Amniotic epithelial cell (primary cell): ENCODE results near the gene PYGB.
A peak's percentile ranks its signal among the peaks of the same experiment; 100 is the strongest.
"Not testable (repeated sequence)": the region's sequence is repeated elsewhere in the genome, so short reads cannot be mapped to it uniquely, and the experiment has no call there.

ENCODE experiments used
- DNase-seq: peaks from one replicate; pipeline ENCODE4 v3.0.0-alpha.2; 2010; ENCODE audit warnings: low read depth

PYGB gene

DNA sequence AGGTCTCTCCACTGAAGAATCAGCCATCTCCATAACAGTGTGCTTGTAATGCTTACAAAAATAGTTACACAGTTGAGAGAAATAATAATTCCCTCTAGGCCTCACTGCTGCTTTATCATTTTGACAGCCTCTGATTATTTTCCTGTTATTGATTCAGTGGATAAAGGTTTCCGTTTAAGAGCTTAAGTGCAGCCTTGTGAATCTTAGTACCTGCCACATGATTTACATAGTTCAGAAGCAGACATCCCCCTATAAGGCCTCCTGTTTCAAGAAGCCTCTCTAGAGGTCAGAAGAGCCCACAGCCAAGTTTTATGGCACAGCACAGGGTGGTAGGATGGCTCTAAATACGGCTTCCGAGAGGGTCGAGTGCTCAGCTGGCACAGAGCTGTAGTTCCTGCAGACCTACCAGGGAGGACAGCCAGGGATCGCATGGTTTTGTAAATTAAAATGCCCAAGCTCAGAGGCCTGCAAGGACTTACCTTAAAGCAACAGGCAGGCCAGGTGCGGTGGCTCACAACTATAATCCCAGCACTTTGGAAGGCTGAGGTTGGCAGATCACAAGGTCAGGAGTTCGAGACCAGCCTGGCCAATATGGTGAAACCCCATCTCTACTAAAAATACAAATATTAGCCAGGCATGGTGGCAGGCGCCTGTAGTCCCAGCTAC is 17.6 kb upstream of the PYGB start:
- DNase-seq = no peak

DNA sequence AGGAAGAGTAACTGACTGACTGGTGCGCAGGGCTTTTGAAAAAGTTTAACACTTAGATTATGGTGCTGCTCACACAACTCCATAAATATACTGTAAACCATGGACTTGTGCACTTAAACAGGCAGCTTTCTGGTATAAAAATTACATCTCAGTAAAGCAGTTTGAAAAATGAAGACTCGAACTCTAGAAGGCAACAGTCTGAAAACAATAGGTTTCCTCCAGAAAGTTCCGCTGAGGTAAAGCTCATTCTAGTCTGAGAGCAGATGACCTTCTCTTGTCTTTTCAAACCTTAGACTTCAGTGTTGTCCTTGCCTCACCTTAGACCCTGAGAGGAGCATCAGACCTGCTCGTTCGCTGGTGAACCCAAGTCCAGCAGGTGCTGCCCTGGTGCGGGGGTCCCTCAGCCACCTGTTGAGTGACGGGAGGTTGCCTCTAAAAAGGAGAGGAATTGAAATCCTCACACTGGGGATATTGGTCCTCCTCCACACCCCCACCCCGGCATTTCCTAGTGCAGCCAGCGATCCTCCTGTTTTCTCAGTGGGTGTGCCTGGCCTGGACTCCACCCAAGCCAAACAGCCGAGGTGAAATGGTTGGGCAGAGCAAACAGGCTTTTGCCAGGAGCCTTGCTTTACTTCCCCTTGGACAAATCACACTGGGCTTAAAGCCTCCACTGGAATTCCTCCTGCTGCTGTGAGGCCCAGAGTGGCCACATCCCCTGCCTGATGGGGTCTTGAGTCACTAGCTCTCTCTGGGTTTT is 14.7 kb upstream of the PYGB start:
- no peak for DNase-seq

DNA sequence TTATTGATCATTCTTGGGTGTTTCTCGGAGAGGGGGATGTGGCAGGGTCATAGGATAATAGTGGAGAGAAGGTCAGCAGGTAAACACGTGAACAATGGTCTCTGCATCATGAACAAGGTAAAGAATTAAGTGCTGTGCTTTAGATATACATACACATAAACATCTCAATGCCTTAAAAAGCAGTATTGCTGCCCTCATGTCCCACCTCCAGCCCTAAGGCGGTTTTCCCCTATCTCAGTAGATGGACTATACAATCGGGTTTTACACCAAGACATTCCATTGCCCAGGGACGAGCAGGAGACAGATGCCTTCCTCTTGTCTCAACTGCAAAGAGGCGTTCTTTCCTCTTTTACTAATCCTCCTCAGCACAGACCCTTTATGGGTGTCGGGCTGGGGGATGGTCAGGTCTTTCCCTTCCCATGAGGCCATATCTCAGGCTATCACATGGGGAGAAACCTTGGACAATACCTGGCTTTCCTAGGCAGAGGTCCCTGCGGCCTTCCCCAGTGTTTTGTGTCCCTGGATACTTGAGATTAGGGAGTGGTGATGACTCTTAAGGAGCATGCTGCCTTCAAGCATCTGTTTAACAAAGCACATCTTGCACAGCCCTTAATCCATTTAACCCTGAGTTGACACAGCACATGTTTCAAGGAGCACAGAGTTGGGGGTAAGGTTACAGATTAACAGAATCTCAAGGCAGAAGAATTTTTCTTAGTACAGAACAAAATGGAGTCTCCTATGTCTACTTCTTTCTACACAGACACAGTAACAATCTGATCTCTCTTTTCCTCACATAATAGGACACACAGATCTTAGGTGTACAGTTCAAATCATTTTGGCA is 13.7 kb upstream of the PYGB start:
- DNase-seq = not testable (repeated sequence)

DNA sequence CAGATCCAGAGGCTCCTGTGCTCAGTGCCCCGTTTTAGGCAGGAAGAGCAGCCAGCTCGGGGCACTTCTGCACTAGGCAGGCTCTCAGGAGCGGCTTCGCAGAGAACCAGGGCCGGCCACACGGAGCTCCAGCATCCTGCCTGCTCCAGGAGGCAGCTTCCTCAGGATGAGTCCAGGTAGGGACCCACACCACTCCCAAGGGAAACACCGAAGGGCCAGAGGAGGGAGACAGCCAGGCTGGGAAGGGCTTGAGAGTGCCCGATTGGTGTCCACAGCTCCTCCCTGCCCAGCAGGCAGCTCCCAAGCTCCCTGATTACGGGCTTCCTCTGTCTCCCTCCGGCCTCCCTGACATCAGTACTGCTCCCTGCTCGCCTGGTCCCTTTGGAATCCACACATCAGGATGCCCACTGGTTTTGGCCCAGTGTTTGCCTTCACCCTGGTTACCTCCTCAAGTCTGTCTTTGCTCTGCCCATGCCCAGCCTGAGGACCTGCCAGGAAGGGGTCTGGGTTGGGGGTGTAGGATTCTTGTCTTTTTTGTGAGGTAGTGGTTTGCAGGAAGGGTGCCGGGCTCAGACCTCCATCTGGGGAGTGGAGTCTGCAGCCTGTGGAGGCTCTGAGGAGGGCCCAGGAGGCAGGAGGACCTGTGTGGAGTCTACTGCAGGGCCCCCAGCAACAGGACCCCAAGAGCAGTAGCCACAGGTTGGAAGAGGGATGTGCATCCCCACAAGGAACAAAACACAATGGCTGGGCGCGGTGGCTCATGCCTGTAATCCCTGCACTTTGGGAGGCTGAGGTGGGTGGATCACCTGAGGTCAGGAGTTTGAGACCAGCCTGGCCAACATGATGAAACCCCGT is 11.2 kb upstream of the PYGB start:
- no peak for DNase-seq

DNA sequence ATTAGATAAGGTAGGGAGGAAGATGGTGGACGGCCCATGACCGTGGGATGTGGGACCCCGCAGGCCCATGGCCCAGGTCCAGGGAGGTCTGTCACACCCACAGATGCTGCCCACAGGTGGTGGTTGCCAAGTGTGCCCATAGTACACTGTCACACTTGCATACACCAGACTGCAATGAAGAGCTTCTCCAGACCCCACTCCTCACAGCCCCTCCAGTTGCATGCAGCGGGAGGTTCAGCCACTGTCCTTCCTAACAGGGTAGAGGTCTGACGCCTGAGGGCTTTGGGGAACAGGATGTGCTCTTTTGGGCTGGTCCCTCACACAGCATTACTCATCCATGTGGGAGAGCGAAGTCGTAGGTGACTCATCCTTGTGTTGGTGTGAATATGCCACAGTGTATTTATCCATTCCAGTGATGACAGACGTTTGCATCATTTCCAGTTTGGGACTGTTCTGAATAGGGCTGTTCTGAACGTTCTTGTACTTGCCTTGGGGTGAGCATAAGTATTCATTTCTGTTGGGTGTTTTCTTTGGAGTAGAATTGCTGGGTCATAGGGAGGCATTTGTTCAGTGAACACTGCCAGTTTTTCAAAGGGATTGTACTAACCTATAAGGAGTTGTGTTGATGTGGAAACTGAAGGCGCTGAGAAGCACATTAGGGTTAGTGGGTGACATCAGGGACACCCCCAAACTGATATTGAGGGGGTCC is 10.1 kb upstream of the PYGB start:
- DNase-seq = peak; percentile 96

DNA sequence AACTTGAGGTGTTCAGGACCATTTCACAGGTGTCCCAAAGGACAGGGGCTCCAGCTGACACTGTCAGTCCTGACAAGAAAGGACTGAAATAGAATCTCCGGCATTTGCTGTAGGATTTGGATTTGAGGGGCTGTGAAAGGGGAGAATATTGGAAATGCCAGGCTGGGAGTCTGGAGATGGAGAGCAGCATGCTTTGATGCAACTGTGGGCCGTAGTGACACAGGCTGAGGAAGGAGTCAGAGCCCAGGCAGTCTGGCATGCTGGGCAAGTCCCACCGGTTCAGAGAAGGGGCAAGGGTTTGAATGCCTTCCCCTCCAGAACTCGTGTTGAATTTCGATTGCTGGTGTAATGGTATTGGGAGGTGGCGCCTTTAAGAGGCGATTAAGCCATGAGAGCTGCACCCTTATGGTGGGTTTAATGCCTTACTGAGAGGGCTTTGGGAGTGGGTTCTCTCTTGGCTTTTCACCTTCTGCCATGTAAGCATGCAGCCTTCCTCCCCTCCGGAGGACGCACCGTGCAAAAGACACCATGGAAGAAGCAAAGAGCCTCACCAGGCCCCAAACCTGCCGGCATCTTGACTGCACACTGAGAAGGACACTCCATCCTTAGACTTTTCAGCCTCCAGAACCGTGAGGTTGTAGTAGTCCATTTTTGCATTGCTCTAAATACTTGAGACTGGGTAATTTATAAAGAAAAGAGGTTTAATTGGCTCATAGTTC is 9.4 kb upstream of the PYGB start:
- no peak for DNase-seq

DNA sequence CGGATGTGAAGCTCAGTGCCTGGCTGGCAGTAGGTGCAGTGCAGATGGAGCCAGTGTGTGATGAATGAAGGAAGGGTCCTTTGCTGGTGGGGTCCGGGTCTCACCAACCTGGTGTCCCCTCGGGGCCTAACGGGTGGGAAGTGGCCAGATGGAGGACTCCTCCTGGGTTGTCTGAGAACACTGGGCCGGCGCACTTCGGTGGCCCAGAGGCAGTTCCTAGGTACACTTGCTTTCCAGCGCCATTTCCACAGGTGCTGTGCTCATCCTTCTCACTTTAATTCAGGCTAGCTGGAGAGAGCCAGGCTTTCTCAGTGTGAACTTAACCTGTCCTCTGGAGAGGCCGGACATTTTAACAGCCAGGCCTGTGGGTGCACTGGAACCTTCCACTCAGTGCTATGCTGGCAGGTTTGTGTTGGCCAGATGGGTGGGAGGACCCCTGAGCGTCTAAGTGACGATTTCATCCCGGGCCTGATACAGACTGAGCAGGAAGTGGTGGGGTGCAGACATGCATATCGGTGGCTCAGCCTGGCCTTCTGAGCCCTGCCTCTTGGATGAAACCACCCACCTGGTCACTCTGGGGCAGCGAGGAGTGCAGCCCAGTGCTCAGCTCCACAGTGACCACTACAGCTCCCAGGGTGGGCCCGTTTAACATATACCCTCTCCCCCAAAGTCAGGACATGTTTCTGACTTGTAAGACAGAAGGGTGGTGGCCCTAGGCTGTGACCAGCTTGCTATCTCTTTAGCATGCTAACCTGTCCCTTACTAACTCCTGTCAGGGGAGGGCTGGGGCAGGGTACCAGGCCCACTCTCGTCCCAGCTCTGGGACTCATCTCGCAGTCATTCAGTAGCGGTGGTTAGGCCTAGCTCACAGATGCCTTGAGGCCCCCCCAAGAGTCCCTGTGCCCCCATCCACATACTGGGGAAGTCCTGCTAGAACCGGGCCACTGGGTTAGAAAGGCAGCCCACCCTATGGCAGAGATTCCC is 8.2 kb upstream of the PYGB start:
- DNase-seq = no peak

DNA sequence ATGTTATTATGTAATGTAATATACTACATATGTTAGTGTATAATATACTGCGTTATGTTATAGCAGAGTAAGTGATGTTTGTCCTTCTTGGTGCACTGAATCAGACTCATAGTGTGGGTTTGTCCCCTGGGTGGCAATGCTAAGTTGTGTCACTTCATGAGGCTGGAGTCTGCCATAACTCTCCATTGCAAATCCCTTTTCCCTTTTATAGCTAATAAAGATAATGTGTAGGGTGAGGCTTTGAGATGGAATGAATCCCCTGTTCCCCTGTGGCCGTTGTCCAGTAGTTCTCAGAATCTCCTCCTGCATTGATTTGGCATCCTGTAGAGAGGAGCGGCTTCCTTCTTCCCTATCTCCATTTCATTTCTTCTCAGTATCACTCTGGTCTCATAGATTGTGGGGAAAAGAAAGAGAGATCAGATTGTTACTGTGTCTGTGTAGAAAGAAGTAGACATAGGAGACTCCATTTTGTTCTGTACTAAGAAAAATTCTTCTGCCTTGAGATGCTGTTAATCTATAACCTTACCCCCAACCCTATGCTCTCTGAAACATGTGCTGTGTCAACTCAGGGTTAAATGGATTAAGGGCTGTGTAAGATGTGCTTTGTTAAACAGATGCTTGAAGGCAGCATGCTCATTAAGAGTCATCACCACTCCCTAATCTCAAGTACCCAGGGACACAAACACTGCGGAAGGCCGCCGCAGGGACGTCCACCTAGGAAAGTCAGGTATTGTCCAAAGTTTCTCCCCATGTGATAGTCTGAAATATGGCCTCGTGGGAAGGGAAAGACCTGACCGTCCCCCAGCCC is 6.8 kb upstream of the PYGB start:
- DNase-seq = not testable (repeated sequence)

DNA sequence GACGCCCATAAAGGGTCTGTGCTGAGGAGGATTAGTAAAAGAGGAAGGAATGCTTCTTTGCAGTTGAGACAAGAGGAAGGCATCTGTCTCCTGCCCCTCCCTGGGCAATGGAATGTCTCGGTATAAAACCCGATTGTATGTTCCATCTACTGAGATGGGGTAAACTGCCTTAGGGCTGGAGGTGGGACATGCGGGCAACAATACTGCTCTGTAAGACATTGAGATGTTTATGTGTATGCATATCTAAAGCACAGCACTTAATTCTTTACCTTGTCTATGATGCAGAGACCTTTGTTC is 6.3 kb upstream of the PYGB start:
- DNase-seq = not testable (repeated sequence)

DNA sequence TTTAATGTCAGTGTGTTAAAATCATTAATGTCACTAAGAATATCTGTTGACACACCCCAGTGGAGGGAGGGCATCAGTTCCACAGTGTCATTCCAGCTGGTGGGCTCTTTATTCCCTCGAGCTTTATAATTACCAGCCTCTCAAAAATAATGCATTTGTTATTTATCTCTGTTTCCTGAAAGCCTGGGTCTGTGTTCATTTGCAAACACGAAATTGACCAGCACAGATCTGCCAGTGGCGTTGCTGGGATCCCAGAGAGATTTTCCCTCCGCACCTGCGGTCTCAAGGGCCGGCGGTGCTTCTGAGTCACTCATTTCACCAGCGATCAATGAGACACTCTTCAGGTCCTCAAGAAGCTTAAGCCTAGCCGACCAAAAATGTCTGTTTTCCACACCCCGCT is 5.7 kb upstream of the PYGB start:
- DNase-seq = no peak

DNA sequence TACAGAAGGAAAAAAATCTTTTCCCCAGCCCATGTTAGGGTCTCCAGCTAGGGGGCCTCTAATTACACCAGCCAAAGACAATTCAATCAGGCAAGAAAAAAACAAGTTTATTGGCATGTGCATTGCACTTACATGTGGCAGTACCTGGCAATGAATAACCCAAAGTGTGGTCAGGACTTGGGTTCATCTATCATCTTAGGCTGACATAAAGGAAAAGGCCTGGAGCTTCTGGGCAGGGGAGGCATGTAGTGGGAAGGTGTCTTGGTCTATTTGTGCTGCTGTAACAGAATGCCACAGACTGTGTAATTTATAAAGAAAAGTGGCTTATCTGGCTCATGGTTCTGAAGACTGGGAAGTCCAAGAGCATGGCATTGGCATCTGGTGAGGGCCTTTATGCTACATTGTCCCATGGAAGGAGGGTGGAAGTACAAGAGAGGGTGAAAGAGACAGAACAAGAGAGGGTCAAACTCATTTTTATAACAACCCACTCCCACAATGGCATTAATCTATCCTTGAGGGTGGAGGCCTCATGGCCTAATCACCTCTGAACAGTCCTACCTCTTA is 4.4 kb upstream of the PYGB start:
- DNase-seq = no peak

DNA sequence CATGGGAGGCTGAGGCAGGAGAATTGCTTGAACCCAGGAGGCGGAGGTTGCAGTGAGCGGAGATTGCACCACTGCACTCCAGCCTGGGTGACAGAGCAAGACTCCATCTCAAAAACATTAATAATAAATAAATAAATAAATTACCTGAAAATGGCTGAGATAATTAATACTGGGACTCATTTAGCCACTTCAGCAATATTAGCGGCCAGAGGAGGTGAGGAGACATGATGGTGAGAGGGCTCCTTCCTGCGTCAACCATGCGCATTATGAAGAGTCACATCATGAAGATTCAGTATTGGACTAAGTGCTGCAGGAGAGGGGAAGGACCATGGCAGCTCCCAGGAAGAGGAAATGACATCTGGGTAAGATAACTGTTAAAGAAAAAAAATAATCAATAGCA is 2.9 kb upstream of the PYGB start:
- DNase-seq = no peak

DNA sequence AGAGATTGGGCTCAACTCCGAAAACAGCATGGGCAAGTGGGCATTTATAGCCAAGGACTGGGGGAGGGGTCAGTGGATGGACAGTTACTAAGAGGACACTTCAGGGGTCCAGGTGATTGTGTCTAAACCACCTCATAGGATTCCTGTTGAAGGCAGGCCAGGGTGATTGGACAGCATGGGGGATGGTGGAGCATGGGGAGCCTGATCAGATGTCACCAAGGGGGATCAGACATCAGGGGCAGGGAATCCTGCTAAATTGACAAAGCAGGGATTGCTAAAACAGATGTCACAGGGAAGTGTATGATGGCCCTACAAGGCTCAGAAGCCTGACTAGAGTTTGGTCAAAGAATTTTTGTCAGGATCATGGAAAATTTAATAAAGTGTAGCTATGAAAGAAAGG is 2.4 kb upstream of the PYGB start:
- no peak for DNase-seq

DNA sequence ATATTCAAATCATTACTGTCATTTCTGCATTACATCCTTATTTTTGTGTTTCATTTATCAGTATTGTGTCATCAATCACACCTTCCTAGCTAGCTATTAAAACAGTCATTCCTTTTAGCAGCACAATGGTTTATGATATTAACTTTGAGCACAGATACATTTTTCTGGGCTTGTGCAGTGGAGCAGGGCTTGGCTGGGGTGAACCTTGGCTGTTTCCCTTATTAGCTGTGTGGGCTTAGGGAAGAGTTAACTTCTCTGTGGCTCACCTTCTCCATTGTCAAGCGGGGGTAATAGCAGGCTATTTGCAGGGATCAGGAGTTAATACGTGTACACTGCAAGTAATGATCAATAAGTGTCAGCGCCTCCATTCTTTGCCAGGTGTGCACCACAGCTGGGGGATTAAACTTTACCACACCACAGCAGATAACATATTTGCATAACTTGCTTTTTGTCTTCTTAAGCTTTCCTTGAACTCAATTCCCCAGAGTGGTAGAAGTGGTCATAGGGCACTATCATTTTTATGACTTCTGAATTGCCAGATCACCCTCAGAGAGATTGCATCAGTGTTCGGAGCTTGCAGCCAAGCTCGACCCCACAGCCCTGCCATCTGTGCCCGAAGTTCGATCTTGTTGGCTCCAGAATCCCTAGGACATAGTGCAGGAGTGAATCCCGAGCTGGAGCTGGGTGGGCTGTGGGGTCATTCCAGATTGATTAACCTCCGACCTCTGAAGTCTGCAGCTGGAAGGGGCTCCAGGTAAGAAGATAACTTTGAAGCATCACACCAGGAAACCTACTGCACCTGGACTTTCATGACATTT is 1.5 kb upstream of the PYGB start:
- no peak for DNase-seq

DNA sequence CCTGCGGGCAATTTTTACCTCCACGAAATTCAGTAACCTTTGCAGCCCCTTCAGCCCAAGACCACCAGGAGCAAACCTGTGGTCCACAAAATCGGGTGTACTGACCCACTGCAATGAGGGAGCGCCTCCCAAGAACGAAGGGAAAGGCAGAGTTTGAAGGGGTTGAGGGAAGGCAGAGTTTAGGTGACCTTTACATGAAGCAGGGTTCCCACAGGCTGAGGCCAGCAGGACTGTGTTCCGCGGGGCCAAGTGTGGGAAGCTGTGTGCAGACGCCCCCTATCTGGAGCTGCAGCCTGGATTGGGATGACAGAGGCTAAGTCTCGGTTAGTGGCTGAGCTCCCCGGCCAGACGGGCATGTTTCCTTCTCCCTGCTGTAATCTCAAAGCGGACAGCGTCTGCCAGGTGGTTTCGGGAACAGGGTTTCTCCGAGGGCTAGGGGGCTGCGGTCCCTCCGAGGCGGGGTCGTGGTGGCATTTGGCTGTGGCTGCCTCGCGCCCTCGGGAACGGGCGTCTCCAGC is 826 bp upstream of the PYGB start:
- DNase-seq = peak; percentile 39

DNA sequence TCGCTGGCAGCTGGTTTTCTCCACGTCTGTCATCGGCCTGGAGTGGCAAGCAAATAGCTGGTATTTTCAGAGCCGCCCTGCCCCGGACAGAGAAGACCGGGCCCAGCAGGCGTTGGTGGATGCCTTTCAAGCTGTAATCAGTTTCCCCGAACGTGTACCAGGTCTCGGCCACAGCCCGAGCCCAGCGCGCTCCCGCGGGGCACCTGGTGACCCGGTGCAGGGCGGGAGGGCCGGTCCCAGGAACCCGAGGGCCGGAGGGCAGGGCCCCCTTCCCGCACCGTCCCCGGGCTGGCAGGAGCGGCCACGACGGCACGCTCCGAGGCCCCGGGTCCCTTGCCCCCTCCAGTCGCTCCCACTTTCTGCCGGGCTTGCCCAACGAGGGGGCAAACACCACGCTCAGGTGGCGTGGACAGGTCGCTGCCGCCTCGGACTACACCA is 348 bp upstream of the PYGB start:
- no peak for DNase-seq

DNA sequence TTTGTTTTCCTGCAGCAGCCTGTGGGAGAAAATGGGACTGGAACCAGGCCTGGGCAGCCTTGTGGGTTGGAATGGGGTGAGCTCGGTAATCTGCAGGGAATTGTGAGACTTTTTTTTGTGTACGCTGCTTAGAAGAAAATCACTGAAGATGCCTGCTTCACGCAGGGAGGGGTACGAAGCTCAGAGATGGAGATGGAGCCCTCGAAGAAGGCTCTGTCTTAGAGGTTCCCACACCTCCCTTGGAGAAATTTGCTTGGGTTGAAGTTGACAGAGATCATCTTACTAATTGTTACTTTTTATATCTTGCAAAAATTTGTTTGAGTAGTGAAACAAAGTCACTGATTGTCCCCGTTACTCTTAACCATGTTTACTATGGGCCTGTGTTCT is 894 bp downstream of the PYGB start:
- peak; percentile 30 for DNase-seq
